GM19351 (cell line): ENCODE measurements around the gene KAT5.
"Not testable (repeated sequence)": the region's sequence is repeated elsewhere in the genome, so short reads cannot be mapped to it uniquely, and the experiment has no call there.

Source experiments
- ATAC-seq: cut with Tn5 transposase; IDR thresholded peaks from one replicate; pipeline ENCODE4 v1.9.1; 2021; ENCODE audit warnings: mild to moderate bottlenecking, moderate library complexity; ENCODE audit not compliant: unreplicated experiment

KAT5 gene

GRCh38 chr11:65711785-65712632 lies at the start of gene KAT5:
TSS of gene KAT5 (plus strand) at chr11:65712252. CDS start at chr11:65712268, 16 bp downstream.
- ATAC-seq: peak; percentile 81

- peak; percentile 81 for ATAC-seq
These were observed 49.0 kb upstream of the KAT5 start, which contains the start of gene RELA for GRCh38 chr11:65662799-65663638. TSS of gene RELA (minus strand) at chr11:65662916. CDS start at chr11:65662832, 84 bp downstream.

- ATAC-seq: peak; percentile 19
These were observed 48.3 kb upstream of the KAT5 start for GRCh38 chr11:65663639-65664200.

- ATAC-seq: no peak
These were observed 39.7 kb upstream of the KAT5 start for GRCh38 chr11:65672180-65672860.

- no peak for ATAC-seq
These were observed 39.1 kb upstream of the KAT5 start for GRCh38 chr11:65672982-65673381.

- no peak for ATAC-seq
These were observed 31.8 kb upstream of the KAT5 start for GRCh38 chr11:65680192-65680743.

GRCh38 chr11:65683480-65683879 lies 28.6 kb upstream of the KAT5 start:
- not testable (repeated sequence) for ATAC-seq

- ATAC-seq: no peak
These were observed 26.1 kb upstream of the KAT5 start for GRCh38 chr11:65685981-65686380.

GRCh38 chr11:65691847-65692246 lies 20.2 kb upstream of the KAT5 start:
- ATAC-seq: not testable (repeated sequence)

- no peak for ATAC-seq
These were observed 19.7 kb upstream of the KAT5 start for GRCh38 chr11:65692367-65692766.

GRCh38 chr11:65695459-65696241 lies 16.4 kb upstream of the KAT5 start:
- no peak for ATAC-seq

- no peak for ATAC-seq
These were observed 15.1 kb upstream of the KAT5 start for GRCh38 chr11:65696802-65697552.

- ATAC-seq: no peak
These were observed 13.8 kb upstream of the KAT5 start for GRCh38 chr11:65698205-65698604.

GRCh38 chr11:65699306-65699705 lies 12.7 kb upstream of the KAT5 start:
- ATAC-seq: no peak

- ATAC-seq: no peak
These were observed 11.7 kb upstream of the KAT5 start for GRCh38 chr11:65700399-65700798.

- ATAC-seq: no peak
These were observed 10.4 kb upstream of the KAT5 start for GRCh38 chr11:65701686-65702085.

GRCh38 chr11:65703846-65704245 lies 8.2 kb upstream of the KAT5 start:
- no peak for ATAC-seq

GRCh38 chr11:65706303-65706763 lies 5.7 kb upstream of the KAT5 start:
- ATAC-seq: not testable (repeated sequence)

GRCh38 chr11:65707002-65707401 lies 5.0 kb upstream of the KAT5 start:
- ATAC-seq: not testable (repeated sequence)
